Measurements from ENCODE around the gene TRPC6.

DNA sequence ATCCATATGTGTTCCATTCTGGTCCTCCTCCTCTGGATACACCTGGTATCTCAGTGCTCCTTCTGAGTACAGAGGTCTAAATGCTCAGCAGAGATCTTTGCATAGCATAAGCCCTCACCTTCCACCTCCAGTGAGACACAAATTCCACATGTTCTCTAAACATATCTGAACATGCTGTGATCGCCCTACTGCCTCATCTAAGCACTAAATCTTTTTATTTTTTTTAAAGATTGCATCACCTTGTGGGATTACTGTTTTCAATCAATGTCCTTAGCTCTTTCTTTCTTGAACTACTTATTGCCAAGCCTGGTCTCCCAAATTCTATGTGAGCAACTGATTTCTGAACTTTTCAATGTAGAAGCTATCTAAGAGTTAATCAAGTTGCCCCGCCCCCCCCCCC is 113.4 kb downstream of the TRPC6 start:
- TF ChIP-seq POLR2A (IDR thresholded peaks at IDR 0.05): no peak
- TF ChIP-seq, protein P1, sequence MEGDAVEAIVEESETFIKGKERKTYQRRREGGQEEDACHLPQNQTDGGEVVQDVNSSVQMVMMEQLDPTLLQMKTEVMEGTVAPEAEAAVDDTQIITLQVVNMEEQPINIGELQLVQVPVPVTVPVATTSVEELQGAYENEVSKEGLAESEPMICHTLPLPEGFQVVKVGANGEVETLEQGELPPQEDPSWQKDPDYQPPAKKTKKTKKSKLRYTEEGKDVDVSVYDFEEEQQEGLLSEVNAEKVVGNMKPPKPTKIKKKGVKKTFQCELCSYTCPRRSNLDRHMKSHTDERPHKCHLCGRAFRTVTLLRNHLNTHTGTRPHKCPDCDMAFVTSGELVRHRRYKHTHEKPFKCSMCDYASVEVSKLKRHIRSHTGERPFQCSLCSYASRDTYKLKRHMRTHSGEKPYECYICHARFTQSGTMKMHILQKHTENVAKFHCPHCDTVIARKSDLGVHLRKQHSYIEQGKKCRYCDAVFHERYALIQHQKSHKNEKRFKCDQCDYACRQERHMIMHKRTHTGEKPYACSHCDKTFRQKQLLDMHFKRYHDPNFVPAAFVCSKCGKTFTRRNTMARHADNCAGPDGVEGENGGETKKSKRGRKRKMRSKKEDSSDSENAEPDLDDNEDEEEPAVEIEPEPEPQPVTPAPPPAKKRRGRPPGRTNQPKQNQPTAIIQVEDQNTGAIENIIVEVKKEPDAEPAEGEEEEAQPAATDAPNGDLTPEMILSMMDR (IDR thresholded peaks at IDR 0.05): no peak

All from heart left ventricle (tissue), 13 donors.